MG63 (cell line): Measurements from ENCODE around the gene CALML6. TPM values are rescaled to one million over a fixed set of nuclear protein-coding genes. Genes with fewer than 3 reads are reported as not detected.
A peak's percentile ranks its signal among the peaks of the same experiment; 100 is the strongest.

ENCODE experiments used
- DNase-seq: peaks from one replicate; pipeline ENCODE4 v3.0.0-alpha.2; 2020
- H3K27me3 ChIP-seq: fragments of 250-450 bp; sonication (Bioruptor Pico); 2 replicates; pipeline ENCODE4 v1.5.1; 2020; ENCODE audit warnings: mild to moderate bottlenecking, moderate library complexity
- H3K36me3 ChIP-seq: fragments of 250-450 bp; sonication (Bioruptor Pico); 2 replicates; pipeline ENCODE4 v1.5.1; 2020; ENCODE audit warnings: mild to moderate bottlenecking, moderate library complexity
- H3K4me3 ChIP-seq: fragments of 250-450 bp; sonication (Bioruptor Pico); 2 replicates; pipeline ENCODE4 v1.5.1; 2020; ENCODE audit warnings: mild to moderate bottlenecking, moderate library complexity
- H3K9me3 ChIP-seq: fragments of 250-450 bp; sonication (Bioruptor Pico); 2 replicates; pipeline ENCODE4 v1.5.1; 2020; ENCODE audit warnings: mild to moderate bottlenecking, moderate library complexity
- total RNA-seq: library from RNA; depleted of rRNA; stranded (reverse); fragments of >200 nt; shearing (Covaris generic); gene quantifications from 2 replicates; pipeline ENCODE4 v1.2.3, GENCODE V29; 2014; ENCODE audit warnings: low replicate concordance

CALML6 gene
- total RNA-seq, 1 experiment from 2014 or later, result not detected

DNA sequence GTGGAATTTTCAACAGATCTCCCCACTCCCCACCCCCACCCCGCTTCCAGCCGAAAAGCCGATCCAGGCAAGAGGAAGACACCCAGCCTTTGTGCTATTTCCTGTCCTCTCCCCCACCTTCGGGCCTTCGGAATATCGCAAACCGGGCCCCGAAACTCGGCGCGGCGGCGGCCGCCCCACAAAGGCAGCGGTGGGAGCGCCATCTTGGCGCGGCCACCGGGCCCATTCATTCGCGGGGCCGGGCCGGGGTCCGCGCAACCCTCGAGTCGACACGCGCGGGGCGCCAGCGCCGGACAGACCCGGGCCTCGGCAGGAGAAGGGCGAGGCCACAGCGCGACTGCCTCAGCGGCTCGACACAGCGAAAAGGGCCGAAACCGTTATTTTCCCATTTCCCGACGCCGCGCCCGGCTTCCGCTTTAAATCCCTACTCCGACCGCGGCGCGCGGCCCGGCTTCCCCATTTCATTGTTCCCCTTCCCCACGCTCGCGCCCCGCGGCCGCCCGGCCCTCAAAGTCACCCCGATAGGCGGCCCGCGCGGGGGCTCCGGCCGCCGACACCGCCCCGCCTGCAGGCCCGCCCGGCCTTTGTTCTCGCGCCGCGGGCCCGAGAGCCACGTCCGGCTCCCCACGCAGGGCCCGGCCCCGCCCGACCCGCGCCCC is 25.1 kb upstream of the CALML6 start:
- H3K36me3 ChIP-seq, result peaks cover 8% of the 10 kb centered on the region
- peak; percentile 47 for DNase-seq
- peak overlapping the region; percentile 67 for H3K4me3 ChIP-seq
- no peaks in the 10 kb centered on the region for H3K27me3 ChIP-seq
- no peaks in the 10 kb centered on the region for H3K9me3 ChIP-seq

GRCh38 chr1:1890506-1891348 is 24.3 kb upstream of the CALML6 start, which contains the start of gene GNB1:
TSS of gene GNB1 (minus strand) at chr1:1891087. CDS start at chr1:1825453, 65,634 bp downstream.
- Histone ChIP-seq H3K9me3 (no peaks in the 10 kb centered on the region), H3K27me3 (no peaks in the 10 kb centered on the region), H3K4me3 (peak within 1 kb of the TSS; percentile 70), H3K36me3 (peaks cover 6% of the 10 kb centered on the region)
- peak; percentile 84 for DNase-seq

DNA sequence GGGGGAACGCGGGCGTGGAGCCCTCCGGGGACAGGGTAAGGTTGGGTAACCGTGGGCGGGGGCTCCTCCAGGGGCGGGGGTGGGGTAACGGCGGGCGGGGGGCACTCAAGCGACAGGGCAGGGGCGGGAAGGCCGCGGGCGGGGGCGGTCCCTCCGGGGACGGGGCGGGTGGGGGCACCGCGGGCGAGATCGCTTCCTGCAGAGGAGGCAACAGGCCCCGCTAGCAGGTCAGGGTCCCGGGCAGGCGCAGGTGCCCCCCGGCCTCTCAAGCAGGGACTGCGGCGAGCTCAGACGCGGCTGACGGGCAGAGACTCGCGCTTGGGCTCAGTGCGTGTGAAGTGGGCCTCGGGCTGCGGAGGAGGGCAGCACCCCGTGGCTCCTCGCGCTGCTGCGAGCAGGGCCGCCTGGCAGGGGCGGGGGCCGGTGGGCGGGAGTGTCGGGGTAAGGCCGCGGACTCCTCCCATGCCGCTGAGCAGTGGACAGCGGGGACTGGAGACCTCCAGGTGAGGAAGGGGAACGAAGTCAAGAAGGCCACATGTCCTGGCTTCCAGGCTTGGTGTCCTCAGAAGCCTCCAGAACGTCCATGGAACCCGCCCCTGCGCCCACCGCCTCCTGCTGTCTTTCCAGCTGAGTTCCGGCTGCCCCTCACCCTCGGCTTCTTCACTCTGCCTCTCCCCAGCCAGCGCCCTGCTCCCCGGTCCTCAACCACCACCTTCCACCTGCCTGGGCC is 23.5 kb upstream of the CALML6 start:
- H3K9me3 ChIP-seq, result no peaks in the 10 kb centered on the region
- H3K4me3 ChIP-seq, result peak overlapping the region; percentile 70
- no peaks in the 10 kb centered on the region for H3K27me3 ChIP-seq
- peak; percentile 78 for DNase-seq
- peaks cover 6% of the 10 kb centered on the region for H3K36me3 ChIP-seq

GRCh38 chr1:1892079-1892762 is 22.8 kb upstream of the CALML6 start:
- no peaks in the 10 kb centered on the region for H3K27me3 ChIP-seq
- no peak for DNase-seq
- H3K9me3 ChIP-seq, result no peaks in the 10 kb centered on the region
- H3K36me3 ChIP-seq, result peaks cover 6% of the 10 kb centered on the region
- peak overlapping the region; percentile 70 for H3K4me3 ChIP-seq

- no peak for DNase-seq
- H3K27me3 ChIP-seq, result no peaks in the 10 kb centered on the region
- no peaks in the 10 kb centered on the region for H3K9me3 ChIP-seq
- H3K36me3 ChIP-seq, result peaks cover 3% of the 10 kb centered on the region
- no peak overlapping the region for H3K4me3 ChIP-seq
Observed at GRCh38 chr1:1892763-1893120, 22.3 kb upstream of the CALML6 start.

- no peak for DNase-seq
- Histone ChIP-seq H3K36me3 (no peaks in the 10 kb centered on the region), H3K9me3 (no peaks in the 10 kb centered on the region), H3K27me3 (no peaks in the 10 kb centered on the region), H3K4me3 (no peak overlapping the region)
Observed at GRCh38 chr1:1893291-1893985, 21.6 kb upstream of the CALML6 start.

DNA sequence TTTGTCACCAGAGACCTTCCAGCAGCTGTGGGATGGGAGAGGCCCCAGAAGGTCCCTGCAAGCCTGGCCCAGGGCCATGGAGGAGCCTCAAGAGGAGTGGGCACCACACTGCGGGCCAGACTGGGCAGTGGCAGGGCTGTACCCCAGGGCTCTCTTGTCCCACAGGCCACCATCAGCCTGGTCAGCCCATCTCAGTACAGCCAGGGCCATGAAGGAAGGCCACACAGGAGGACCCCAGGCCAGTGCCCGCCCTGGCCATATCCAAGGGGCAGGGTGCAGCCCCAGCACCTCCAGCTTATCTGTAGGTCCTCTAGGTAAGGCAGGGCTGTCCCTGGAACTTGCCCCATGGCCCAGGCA is 21.1 kb upstream of the CALML6 start:
- no peak for DNase-seq
- Histone ChIP-seq H3K27me3 (no peaks in the 10 kb centered on the region), H3K9me3 (no peaks in the 10 kb centered on the region), H3K36me3 (no peaks in the 10 kb centered on the region), H3K4me3 (no peak overlapping the region)

- Histone ChIP-seq H3K4me3 (no peak overlapping the region), H3K36me3 (no peaks in the 10 kb centered on the region), H3K9me3 (no peaks in the 10 kb centered on the region), H3K27me3 (no peaks in the 10 kb centered on the region)
- DNase-seq, result no peak
Observed at GRCh38 chr1:1894354-1895059, 20.6 kb upstream of the CALML6 start.

DNA sequence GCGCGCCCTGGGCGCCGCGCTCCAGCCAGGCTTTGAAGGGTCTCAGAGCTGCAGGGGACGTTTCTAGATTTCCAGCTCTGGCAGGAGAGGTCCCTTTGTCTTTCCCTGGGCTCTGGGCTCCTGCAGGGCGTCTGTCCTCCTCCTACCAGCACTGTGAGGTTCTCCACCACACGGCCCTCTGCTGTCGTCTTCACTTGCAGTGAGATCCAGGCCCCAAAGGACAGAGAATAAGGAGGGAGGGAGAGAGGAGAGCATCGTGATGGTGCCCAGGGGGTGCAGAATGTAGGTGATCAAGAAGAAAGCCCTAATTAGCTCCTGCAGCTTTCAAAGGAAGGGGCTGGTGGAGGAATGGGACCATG is 20.0 kb upstream of the CALML6 start:
- no peaks in the 10 kb centered on the region for H3K27me3 ChIP-seq
- H3K9me3 ChIP-seq, result no peaks in the 10 kb centered on the region
- no peak for DNase-seq
- H3K4me3 ChIP-seq, result no peak overlapping the region
- no peaks in the 10 kb centered on the region for H3K36me3 ChIP-seq

- H3K27me3 ChIP-seq, result no peaks in the 10 kb centered on the region
- no peak for DNase-seq
Observed at GRCh38 chr1:1895456-1896336, 19.4 kb upstream of the CALML6 start.

GRCh38 chr1:1898246-1898933 is 16.7 kb upstream of the CALML6 start:
- no peaks in the 10 kb centered on the region for H3K9me3 ChIP-seq
- DNase-seq, result no peak
- no peak overlapping the region for H3K4me3 ChIP-seq
- no peaks in the 10 kb centered on the region for H3K27me3 ChIP-seq
- H3K36me3 ChIP-seq, result no peaks in the 10 kb centered on the region

More at GRCh38 chr1:1895456-1896336, 19.4 kb upstream of the CALML6 start:
- Histone ChIP-seq H3K36me3 (no peaks in the 10 kb centered on the region), H3K4me3 (no peak overlapping the region), H3K9me3 (no peaks in the 10 kb centered on the region)

DNA sequence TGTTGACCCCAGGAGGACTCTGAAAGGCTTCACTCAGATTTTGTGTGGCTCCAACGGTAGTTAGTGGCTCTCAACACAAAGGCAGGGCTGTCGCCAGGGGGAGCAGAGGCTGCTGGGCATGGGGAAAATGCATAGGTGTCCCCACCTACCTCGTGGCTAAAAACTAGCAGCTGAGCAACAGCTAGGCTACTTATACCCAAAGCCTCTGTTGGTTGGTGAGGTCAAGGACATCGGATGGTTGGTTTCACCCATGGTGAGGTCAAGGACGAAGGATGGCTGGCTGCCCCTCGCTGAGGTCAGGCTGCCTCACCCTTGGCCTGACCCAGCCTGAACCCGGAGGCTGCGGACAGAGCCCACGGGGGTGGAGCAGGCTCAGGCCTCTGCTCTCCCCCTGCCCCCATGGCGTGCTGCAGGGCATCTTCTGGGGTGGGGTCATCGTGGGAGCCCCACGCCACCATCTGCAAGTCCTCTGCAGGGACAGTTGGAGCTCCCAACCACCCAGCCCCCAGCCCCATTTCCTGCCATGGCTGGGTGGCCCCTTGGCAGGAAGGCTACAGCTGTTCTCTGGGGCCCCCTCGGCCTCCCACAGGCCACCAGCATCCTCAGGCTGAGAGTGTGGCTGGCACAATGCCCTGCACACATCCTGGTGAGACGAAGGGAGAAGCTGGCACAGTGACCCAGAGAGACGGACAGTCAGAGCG is 15.6 kb upstream of the CALML6 start:
- Histone ChIP-seq H3K9me3 (no peaks in the 10 kb centered on the region), H3K36me3 (no peaks in the 10 kb centered on the region), H3K27me3 (no peaks in the 10 kb centered on the region), H3K4me3 (no peak overlapping the region)
- DNase-seq, result no peak

GRCh38 chr1:1899967-1900327 is 15.1 kb upstream of the CALML6 start:
- H3K4me3 ChIP-seq, result no peak overlapping the region
- H3K27me3 ChIP-seq, result no peaks in the 10 kb centered on the region
- no peak for DNase-seq
- no peaks in the 10 kb centered on the region for H3K36me3 ChIP-seq
- no peaks in the 10 kb centered on the region for H3K9me3 ChIP-seq
